Testis (tissue), 3 donors: ENCODE data around the gene UBB. TPM values are rescaled to one million over a fixed set of nuclear protein-coding genes. Genes with fewer than 3 reads are reported as not detected.
A peak's percentile ranks its signal among the peaks of the same experiment; 100 is the strongest.

ENCODE experiments used
- DNase-seq: peaks from one replicate; pipeline ENCODE4 v3.0.0-alpha.2; 2019
- H3K27ac ChIP-seq, 2 donors: fragments of 200-600 bp; sonication (generic); one replicate each; pipeline ENCODE4 v1.5.1; 2019
- H3K27me3 ChIP-seq: fragments of 200-600 bp; sonication (generic); one replicate; pipeline ENCODE4 v1.5.1; 2019
- H3K36me3 ChIP-seq: fragments of 200-600 bp; sonication (generic); one replicate; pipeline ENCODE4 v1.5.1; 2017; ENCODE audit warnings: low read depth; ENCODE audit errors: missing control alignments
- H3K4me1 ChIP-seq: fragments of 200-600 bp; sonication (generic); one replicate; pipeline ENCODE4 v1.5.1; 2019
- H3K4me3 ChIP-seq, 2 donors: fragments of 200-600 bp; sonication (generic); one replicate each; pipeline ENCODE4 v1.5.1; 2017 to 2019
- H3K9me3 ChIP-seq: fragments of 200-600 bp; sonication (generic); one replicate; pipeline ENCODE4 v1.5.1; 2017
- POLR2A ChIP-seq: fragments of 450-650 bp; IDR thresholded peaks from one replicate; pipeline ENCODE4 v1.6.1; 2017; ENCODE audit warnings: antibody characterized with exemption, mild to moderate bottlenecking, moderate library complexity
- WGBS, 2 donors: methylation state at CpG; one replicate each; pipeline ENCODE4 v1.1.5; 2018; 5-methylcytosine and 5-hydroxymethylcytosine counted together
- intact Hi-C: fragments of 100-400 bp; cut with DNase I; formaldehyde crosslinking; loops from one replicate; pipeline ENCODE4 v1.15.1; 2023; ENCODE audit warnings: low total_unique reads
- polyA plus RNA-seq: library from polyadenylated mRNA; stranded (reverse); fragments of 350-450 nt; fragmentation: Illumina TruSeq; extraction: RNeasy Lipid Tissue Mini Kit (QIAGEN cat#74804); gene quantifications from one replicate; pipeline ENCODE4 v1.2.3, GENCODE V29; 2014; ENCODE audit warnings: low read depth, low replicate concordance; ENCODE audit not compliant: insufficient read depth
- total RNA-seq, 2 donors: library from RNA; depleted of rRNA; stranded (reverse); fragments of >200 nt; gene quantifications; one replicate each; pipeline ENCODE4 v1.2.3, GENCODE V29; 2016
- TF ChIP-seq, protein P1 (sequence below), 3 experiments: fragments of 450-650 bp in 2 of 3; fragments of 200-600 bp in 1 of 3; sonication (generic) in 1 of 3; IDR thresholded peaks; one replicate each; pipeline ENCODE4 v1.5.1; 2016 to 2019; ENCODE audit warnings: antibody characterized with exemption in 3 of 3, mild to moderate bottlenecking in 2 of 3, moderate library complexity in 1 of 3

UBB gene
- total and polyA plus RNA-seq, 3 donors from 2014 or later = 1,859 to 3,514 (median 1,996) TPM

DNA sequence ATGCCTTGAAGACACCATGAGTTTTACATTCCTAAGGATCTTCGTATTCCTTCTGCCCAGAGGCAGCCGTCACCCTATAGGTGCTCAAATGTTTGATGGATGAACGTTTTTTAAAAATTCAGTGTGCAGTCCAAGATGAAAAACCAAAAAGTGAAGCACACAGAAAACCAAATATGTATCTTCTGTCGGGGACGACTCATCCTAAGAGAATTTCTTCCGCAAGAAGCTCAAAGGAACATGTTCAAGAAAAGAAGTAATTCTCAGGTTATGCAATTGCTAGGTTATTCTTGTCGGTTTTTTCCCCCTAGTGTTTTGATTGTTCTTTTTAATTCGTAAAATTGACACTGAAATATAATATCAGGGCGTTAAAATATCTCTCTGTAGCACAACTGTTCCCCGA, 29.1 kb upstream of the UBB start:
- TF ChIP-seq, protein P1, sequence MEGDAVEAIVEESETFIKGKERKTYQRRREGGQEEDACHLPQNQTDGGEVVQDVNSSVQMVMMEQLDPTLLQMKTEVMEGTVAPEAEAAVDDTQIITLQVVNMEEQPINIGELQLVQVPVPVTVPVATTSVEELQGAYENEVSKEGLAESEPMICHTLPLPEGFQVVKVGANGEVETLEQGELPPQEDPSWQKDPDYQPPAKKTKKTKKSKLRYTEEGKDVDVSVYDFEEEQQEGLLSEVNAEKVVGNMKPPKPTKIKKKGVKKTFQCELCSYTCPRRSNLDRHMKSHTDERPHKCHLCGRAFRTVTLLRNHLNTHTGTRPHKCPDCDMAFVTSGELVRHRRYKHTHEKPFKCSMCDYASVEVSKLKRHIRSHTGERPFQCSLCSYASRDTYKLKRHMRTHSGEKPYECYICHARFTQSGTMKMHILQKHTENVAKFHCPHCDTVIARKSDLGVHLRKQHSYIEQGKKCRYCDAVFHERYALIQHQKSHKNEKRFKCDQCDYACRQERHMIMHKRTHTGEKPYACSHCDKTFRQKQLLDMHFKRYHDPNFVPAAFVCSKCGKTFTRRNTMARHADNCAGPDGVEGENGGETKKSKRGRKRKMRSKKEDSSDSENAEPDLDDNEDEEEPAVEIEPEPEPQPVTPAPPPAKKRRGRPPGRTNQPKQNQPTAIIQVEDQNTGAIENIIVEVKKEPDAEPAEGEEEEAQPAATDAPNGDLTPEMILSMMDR (IDR thresholded peaks at IDR 0.05) = no peak
- no peak for TF ChIP-seq POLR2A
- Histone ChIP-seq H3K27me3 (no peaks in the 10 kb centered on the region), H3K9me3 (no peaks in the 10 kb centered on the region), H3K27ac (peak overlapping the region in 1 of 2 donors; percentile 82), H3K4me3 (peak overlapping the region; percentile 76 to 78), H3K4me1 (peaks cover 4% of the 10 kb centered on the region), H3K36me3 (no peaks in the 10 kb centered on the region)
- 23 to 30% methylated on average over 10 of the region's 10 CpGs for WGBS, 2 donors
- no peak for DNase-seq
- intact Hi-C loops = no loop called here

DNA sequence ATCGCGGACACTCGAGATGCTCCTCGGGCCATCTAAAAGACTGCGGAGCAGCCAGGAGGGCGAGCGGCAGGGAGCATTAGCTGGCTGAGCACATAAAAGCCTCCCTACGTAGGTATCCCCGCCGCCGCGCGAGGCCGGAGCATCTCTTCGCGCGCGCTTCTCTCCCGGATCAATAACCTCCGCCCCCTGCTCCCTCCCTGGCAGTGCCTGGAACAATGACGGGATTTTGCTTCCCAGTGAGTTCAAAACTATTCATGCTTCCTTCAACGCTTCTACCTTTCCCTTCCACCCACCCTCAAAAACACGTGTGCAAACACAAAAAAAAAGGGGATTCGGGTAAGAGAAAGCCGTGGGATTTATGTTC, 28.6 kb upstream of the UBB start:
- peak overlapping the region; percentile 82 to 83 for H3K27ac ChIP-seq
- 1 to 3% methylated on average over 25 of the region's 25 CpGs for WGBS, 2 donors

DNA sequence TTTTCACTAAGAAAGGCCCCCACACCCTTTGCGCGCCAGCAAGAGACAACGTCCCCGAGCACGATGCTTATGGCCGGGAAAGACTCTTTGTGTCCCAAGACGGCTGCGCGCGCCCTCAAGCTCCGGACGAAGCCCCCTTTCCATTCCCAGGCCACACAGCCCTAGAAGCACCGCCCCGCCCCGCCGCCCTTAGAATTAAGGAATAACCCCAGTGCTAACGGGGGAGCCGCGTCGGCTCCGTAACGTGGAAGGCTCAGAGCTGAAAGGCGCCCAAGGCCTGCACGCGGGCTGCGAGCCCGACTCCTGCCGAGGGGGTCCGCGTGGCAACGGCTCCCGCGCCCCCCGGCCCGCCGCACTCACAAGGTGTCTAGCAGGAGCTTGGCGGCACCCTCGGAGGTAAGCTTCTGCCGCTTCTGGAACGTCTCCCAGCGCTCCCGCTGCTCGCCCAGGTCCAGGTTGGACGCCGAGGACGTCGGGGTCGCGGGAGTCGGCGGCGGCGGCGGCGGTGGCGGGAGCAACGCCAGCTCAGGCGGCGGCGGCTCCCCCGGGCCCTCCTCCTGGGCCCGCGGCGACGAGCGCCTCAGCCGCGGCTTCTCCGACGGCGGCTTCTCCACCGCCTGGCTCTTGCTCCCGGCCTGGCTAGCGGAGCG, 28.1 kb upstream of the UBB start:
- intact Hi-C loops = no loop called here
- 0% methylated on average over 18 to 40 of the region's 75 CpGs for WGBS, 2 donors
- Histone ChIP-seq H3K27ac (peak overlapping the region; percentile 82 to 83), H3K4me1 (peaks cover 4% of the 10 kb centered on the region), H3K4me3 (peak overlapping the region; percentile 76 to 78), H3K36me3 (no peaks in the 10 kb centered on the region), H3K27me3 (no peaks in the 10 kb centered on the region), H3K9me3 (no peaks in the 10 kb centered on the region)
- peak; percentile 64 for DNase-seq
- TF ChIP-seq, protein P1 (IDR thresholded peaks at IDR 0.05) = no peak
- TF ChIP-seq POLR2A = no peak

More for the DNA sequence above, 28.6 kb upstream of the UBB start:
- no peaks in the 10 kb centered on the region for H3K36me3 ChIP-seq
- DNase-seq = peak; percentile 64
- TF ChIP-seq, protein P1 (IDR thresholded peaks at IDR 0.05) = no peak
- no peak for TF ChIP-seq POLR2A
- H3K4me3 ChIP-seq = peak overlapping the region; percentile 76 to 78
- H3K27me3 ChIP-seq = no peaks in the 10 kb centered on the region
- H3K4me1 ChIP-seq = peaks cover 4% of the 10 kb centered on the region
- no peaks in the 10 kb centered on the region for H3K9me3 ChIP-seq
- intact Hi-C loops = no loop called here

DNA sequence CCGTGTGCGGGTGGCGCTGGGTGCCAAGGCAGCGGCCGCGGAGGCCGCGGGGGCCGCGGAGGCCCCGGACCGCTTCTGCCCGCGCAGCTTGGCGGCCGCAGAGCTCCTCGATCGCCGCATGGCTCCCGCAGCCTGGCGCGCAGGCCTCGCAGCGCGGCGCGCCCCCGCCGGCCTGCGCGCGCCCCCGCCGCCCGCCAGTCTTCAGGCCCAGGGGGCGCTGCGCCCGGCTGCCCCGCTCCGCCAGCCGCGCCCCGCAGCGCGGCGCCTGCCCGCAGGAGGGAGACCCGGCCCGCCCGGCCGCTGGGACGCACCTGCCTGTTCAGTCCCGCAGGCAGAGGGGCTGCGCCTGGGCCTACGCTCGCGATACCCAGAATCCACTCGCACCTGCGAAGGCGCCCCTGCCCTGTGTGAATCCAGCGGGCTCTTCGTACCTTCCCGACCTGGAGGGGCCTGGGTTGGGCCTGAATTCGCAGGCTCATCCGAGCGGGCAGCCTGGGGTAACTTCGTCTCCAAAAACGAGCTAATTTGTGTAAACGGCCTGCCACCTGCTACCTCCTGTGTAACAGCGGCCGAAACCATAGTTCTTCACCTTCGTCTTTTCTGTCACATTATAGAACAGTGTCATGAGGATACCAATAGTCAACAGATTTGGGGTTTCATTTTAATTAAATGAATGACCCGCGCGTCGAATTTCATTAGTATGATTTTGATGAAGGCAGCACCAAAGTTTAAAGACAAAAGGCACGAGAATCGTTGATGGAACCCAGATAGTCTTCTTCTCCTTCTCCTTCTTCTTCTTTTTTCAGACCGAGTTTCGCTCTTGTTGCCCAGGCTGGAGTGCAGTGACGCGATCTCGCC, 27.3 kb upstream of the UBB start, which contains the start of gene CENPV:
Gene CENPV, minus strand, starts transcription at position 153 of the 858 bp plus-strand sequence. Its CDS starts 33 bp downstream, at position 120.
- Histone ChIP-seq H3K27me3 (no peaks in the 10 kb centered on the region), H3K4me1 (peaks cover 4% of the 10 kb centered on the region), H3K27ac (peak within 1 kb of the TSS; percentile 82 to 83), H3K36me3 (no peaks in the 10 kb centered on the region), H3K9me3 (no peaks in the 10 kb centered on the region), H3K4me3 (peak within 1 kb of the TSS; percentile 76 to 78)
- DNase-seq = peak; percentile 59
- WGBS, 2 donors = 38 to 64% methylated on average over 14 to 29 of the region's 83 CpGs
- intact Hi-C loops = no loop called here
- TF ChIP-seq POLR2A = no peak
- TF ChIP-seq, protein P1 (IDR thresholded peaks at IDR 0.05) = peak in 1 of 3 experiments; percentile 51
